PC-3 (cell line): Measurements from ENCODE around the gene FRMD4B.

Source experiments
- EZH2 ChIP-seq: fragments of 300-600 bp; sonication (generic); IDR thresholded peaks from one replicate; pipeline ENCODE4 v1.6.1; 2017; ENCODE audit warnings: antibody characterized with exemption, mild to moderate bottlenecking, low read length; ENCODE audit not compliant: unreplicated experiment
- TF ChIP-seq, protein P1 (sequence below): fragments of 300-600 bp; sonication (generic); conservative IDR thresholded peaks from 2 replicates; pipeline ENCODE4 v1.5.1; 2017; ENCODE audit warnings: antibody characterized with exemption, low read depth, mild to moderate bottlenecking, low read length

DNA sequence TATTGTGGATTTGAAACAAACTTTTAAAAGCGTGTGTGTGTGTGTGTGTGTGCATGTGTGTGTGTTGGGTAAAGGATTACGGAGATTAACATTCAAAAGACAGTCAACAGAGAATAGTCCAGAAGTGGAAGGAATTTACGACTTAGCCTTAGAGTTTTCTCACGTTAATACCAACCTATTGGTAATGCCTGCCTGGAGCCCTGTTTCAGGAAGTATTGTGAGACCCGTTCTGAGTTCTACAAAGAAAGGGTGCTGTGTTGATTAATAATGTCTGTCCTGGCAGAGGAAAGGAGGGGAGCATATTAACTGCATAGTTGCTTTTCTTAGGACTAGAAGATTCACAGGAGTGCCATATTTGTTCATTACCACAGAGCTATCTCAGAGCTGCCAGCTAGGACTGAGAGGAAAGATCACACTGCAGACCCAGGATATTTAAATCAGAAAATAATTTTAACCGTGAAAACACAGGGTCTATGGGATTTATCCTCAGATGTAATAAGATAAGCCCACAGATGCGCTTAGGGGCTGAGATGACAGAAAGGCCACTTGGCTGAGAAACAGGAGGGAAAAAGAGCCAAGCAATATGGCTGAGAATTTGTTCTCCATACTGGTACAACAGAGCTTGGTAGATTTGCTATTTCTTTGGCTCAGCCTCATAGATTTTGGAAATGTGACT lies 40.5 kb upstream of the FRMD4B start:
- TF ChIP-seq, protein P1, sequence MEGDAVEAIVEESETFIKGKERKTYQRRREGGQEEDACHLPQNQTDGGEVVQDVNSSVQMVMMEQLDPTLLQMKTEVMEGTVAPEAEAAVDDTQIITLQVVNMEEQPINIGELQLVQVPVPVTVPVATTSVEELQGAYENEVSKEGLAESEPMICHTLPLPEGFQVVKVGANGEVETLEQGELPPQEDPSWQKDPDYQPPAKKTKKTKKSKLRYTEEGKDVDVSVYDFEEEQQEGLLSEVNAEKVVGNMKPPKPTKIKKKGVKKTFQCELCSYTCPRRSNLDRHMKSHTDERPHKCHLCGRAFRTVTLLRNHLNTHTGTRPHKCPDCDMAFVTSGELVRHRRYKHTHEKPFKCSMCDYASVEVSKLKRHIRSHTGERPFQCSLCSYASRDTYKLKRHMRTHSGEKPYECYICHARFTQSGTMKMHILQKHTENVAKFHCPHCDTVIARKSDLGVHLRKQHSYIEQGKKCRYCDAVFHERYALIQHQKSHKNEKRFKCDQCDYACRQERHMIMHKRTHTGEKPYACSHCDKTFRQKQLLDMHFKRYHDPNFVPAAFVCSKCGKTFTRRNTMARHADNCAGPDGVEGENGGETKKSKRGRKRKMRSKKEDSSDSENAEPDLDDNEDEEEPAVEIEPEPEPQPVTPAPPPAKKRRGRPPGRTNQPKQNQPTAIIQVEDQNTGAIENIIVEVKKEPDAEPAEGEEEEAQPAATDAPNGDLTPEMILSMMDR = no peak
- no peak for TF ChIP-seq EZH2
